C4-2B (cell line): Measurements from ENCODE around the gene GPS2.

Source experiments
- H3K27ac ChIP-seq: fragments of 450-650 bp; 2 replicates; pipeline ENCODE4 v1.5.1; 2017
- ZFX ChIP-seq: fragments of 450-650 bp; IDR thresholded peaks from 2 replicates; pipeline ENCODE4 v1.6.1; 2017
- TF ChIP-seq, protein P1 (sequence below): fragments of 450-650 bp; conservative IDR thresholded peaks from 2 replicates; pipeline ENCODE4 v1.5.1; 2017; ENCODE audit warnings: mild to moderate bottlenecking

The GPS2 gene

DNA sequence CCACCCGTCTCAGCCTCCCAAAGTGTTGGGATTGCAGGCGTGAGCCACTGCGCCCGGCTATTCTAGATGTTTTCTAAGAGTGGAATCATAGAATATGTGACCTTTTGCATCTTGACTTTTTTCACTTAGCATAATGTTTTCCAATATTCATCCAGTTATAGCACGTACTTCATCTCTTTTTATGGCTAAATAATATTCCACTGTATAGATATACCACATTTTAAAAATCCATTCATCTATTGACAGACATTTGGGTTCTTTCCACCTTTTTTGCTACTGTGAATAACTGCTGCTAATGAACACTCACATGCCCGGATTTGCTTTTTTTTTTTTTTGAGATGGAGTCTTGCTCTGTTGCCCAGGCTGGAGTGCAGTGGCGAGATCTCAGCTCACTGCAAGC, 11.0 kb downstream of the GPS2 start:
- H3K27ac ChIP-seq: no peak overlapping the region
- TF ChIP-seq, protein P1, sequence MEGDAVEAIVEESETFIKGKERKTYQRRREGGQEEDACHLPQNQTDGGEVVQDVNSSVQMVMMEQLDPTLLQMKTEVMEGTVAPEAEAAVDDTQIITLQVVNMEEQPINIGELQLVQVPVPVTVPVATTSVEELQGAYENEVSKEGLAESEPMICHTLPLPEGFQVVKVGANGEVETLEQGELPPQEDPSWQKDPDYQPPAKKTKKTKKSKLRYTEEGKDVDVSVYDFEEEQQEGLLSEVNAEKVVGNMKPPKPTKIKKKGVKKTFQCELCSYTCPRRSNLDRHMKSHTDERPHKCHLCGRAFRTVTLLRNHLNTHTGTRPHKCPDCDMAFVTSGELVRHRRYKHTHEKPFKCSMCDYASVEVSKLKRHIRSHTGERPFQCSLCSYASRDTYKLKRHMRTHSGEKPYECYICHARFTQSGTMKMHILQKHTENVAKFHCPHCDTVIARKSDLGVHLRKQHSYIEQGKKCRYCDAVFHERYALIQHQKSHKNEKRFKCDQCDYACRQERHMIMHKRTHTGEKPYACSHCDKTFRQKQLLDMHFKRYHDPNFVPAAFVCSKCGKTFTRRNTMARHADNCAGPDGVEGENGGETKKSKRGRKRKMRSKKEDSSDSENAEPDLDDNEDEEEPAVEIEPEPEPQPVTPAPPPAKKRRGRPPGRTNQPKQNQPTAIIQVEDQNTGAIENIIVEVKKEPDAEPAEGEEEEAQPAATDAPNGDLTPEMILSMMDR: no peak
- TF ChIP-seq ZFX: no peak

DNA sequence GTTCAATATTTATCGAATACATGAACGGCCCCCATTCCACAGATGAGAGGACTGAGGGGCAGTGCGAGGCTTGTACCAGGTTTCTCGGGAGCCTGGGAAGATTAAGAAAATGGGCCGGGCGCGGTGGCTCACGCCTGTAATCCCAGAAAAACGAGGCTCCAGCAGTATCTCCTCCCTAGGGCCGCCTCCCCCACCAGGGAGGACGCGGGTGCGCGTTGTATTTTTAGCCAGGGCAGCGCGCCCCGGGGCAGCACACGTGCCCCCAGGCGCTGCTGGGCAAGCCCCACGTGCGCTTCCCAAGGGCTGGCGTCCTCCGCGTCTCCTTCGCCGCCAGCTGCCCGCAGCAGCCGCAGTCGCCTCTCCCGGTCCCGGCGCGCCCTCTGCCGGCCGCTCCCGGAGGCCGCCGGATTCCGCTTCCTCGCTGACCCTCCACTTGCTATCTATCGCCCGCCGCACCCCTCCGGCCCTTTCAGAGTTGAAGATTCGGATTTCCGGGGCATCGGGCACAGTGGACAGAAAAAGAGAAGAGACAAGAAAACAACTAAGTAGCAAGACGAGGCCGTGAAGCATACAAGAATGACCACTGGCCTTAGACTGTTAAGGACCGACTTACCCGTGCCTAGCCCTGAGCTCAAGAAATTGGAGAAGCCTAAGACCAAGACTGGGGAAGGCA, 18.8 kb downstream of the GPS2 start:
- TF ChIP-seq, protein P1: peak; percentile 90
- TF ChIP-seq ZFX: no peak
- peak overlapping the region; percentile 56 for H3K27ac ChIP-seq

DNA sequence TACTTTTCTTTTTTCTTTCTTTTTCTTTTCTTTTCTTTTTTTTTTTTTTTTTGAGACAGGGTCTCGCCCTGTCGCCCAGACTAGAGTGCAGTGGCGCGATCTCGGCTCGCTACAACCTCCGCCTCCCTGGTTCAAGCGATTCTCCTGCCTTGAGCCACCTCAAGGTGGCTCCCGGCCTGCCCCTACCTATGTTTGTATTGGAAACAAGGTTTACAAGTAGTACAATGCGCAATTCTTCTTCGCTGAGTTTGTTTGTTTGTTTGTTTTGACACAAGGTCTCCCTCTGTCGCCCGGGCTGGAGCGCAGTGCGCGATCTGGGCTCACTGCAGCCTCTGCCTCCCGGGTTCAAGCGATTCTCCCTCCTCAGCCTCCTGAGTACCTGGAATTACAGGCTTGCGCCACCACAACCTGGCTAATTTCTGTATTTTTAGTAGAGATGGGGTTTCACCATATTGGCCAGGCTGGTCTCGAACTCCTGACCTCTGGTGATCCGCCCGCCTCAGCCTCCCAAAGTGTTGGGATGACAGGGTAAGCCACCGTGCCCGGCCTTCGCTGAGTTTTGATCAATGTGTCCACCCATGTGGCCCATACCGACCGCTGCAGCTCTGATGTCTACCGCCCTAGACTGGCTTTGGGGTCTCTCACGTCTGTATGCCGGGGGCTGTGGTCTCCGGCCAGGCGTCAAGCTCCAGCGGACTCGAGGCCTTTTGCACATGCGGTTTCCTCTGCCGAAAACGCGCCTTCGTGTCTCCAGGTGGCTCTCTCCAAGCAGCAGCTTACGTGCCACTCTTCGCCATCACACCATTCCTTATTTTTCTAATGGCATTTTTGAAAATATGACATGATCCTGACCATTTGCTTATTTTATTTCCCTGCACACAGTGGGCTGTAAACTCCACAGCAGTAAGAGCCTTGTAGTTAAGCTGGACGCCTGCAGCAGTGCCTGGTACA, 19.7 kb downstream of the GPS2 start:
- TF ChIP-seq, protein P1: no peak
- no peak for TF ChIP-seq ZFX
- peak overlapping the region; percentile 56 for H3K27ac ChIP-seq

DNA sequence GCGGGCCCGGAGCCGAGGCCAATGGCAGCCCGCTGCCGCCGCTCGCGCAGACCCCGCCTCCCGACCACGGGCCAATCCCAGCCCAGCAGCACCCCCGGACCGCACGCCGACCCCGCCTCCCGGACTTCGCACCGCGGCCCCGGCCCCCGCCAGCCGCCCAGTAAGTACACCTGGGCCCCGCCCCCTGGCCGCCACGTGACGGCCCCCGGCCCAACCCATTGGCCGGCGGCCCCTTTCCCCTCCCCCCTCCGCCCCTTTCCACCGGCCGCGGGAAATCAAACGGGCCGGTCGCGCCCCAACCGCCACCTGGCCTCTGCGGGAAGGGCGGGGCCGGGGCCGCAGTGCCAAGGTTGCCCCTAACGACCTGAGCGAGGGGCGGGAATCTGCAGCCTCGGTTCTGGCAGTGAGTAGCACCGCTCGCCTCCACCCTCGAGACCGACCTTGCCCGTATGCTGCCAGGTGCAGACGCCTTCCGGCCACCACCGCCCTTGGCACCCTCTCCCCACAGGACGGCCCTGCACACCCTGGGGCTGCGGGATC, 20.5 kb downstream of the GPS2 start, which contains the start of gene YBX2:
YBX2 (minus strand) TSS at position 26 of the 540 bp plus-strand sequence. CDS start 139 bp downstream, outside the sequence.
- H3K27ac ChIP-seq: peak within 1 kb of the TSS; percentile 56

DNA sequence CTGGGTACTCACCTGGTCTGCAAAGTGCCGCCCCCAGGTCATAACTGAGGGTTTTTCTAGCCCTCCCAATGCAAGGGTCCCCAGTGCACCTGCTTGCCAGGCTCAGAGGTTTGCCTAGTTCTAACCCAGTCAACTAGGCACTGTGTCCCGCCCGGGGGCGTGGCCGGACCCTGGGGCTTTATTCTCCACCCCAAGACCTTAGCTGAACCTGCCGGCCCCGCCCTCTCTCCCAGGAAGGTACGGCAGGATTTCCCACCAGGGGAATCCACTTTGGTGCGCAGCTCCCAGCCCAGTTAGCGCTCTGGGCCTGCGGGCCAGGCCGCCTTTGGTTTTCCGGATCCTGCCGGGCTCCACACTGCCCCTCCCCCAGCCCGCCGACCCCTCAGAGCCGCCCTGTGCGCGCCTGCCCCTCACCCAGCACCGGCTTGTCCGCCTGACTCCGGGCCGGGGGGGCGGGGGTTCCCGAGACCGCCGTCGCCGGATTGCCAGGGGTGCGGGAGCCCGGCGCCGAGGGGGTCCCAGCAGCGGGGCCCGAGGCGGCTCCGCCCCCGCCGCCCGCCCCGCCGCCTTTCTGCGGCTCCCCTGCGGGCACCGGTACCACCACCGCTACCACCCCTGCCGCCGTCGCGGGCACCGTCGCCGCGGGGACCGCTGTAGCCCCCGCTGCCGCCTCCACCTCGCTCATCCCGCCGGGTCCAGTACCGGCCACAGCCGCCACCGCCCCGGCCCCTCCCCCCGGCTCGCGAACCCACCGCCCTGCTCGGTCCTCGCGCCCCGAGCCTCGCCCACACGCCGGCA, 21.1 kb downstream of the GPS2 start:
- TF ChIP-seq ZFX: no peak
- TF ChIP-seq, protein P1: no peak
- H3K27ac ChIP-seq: 0 out of 2 replicates have a peak overlapping the region, but pooled peaks have one; percentile 56

More for the DNA sequence above, 20.5 kb downstream of the GPS2 start, which contains the start of gene YBX2:
- TF ChIP-seq ZFX: no peak
- TF ChIP-seq, protein P1: no peak

DNA sequence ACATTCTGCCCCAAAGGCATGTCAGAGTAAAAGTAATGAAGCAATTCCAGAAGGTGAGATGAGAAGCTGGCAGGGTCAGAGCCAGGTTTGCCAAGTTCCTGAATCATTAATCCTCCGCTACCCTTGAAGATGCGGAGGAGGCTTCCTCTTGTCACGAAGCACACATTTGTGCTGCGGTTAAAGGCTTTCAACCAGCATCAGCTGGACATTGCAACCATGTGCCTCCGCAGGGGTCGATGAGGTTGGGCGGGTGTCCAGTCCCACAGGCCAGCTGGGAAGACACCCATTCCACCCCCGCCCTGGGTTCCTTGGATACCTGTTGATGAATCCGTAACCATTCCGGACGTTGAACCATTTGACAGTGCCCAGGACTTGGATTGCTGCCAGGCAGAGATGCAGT, 22.0 kb downstream of the GPS2 start:
- H3K27ac ChIP-seq: peak overlapping the region; percentile 10; the same call in 1 of the 2 replicates
- TF ChIP-seq ZFX: no peak
- TF ChIP-seq, protein P1: no peak
